ENCODE results near the gene ADGRG6.

ADGRG6 gene

GRCh38 chr6:142482974-142483373, 181.2 kb downstream of the ADGRG6 start:
- Histone ChIP-seq H3K27ac (ENCODE audit: low read depth, low read length) (no peak overlapping the region), H3K79me2 (ENCODE audit: control insufficient read depth, insufficient read depth, low read length, unreplicated experiment) (no peaks in the 10 kb centered on the region), H3K4me3 (ENCODE audit: low read depth, low read length) (no peak overlapping the region), H3K27me3 (ENCODE audit: insufficient read depth, low read length) (no peaks in the 10 kb centered on the region), H3K4me1 (ENCODE audit: control insufficient read depth, insufficient read depth, low read length, unreplicated experiment) (no peaks in the 10 kb centered on the region), H3K36me3 (ENCODE audit: insufficient read depth, low read length) (no peaks in the 10 kb centered on the region), H2AFZ (ENCODE audit: low read length, unreplicated experiment) (no peak overlapping the region)

- H2AFZ ChIP-seq (ENCODE audit: low read length, unreplicated experiment) = no peak overlapping the region
- H3K27ac ChIP-seq (ENCODE audit: low read depth, low read length) = no peak overlapping the region
- no peak overlapping the region for H3K4me3 ChIP-seq (ENCODE audit: low read depth, low read length)
- H3K79me2 ChIP-seq (ENCODE audit: control insufficient read depth, insufficient read depth, low read length, unreplicated experiment) = no peaks in the 10 kb centered on the region
- no peaks in the 10 kb centered on the region for H3K27me3 ChIP-seq (ENCODE audit: insufficient read depth, low read length)
- H3K36me3 ChIP-seq (ENCODE audit: insufficient read depth, low read length) = no peaks in the 10 kb centered on the region
- H3K4me1 ChIP-seq (ENCODE audit: control insufficient read depth, insufficient read depth, low read length, unreplicated experiment) = no peaks in the 10 kb centered on the region
Measured at GRCh38 chr6:142485256-142485655, 183.4 kb downstream of the ADGRG6 start.

DNA sequence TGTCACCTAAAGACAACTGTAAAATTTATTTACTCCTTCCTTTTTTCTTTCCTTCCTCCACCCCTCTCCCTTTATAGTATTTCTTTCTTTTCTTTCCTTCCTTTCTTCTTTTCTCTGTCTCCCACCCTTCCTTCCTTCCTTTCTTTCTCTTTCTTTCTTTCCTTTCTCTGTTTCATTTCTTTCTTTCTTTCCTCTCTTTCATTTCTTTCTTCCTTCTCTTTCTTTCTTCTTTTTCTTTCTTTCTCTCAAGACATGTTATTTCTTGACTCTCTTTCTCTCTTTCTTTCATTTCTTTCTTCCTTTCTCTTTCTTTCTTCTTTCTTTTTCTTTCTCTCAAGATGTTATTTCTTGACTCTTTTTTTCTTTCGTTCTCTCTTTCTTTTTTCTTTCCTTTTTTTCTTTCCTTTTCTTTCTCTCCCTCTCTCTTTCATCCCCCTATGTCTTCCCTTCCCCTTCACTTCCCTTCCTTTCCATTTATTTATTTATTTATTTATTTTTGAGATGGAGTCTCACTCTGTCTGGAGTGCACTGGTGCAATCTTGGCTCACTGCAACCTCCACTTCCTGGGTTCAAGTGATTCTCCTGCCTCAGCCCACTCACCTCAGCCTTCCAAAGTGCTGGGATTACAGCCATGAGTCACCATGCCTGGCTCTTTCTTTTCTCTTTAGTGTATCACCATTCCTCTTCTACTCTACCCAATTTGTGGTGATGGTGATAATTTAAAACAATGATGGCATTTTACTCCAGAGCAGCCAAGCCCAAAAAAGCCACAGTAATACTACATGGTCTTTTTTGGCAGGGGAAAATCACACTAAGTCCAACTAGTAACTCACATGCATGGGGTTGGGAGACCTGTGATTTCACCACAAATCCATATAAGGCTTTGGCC, 188.2 kb downstream of the ADGRG6 start:
- no peak overlapping the region for H2AFZ ChIP-seq (ENCODE audit: low read length, unreplicated experiment)
- H3K4me1 ChIP-seq (ENCODE audit: control insufficient read depth, insufficient read depth, low read length, unreplicated experiment) = no peaks in the 10 kb centered on the region
- H3K4me3 ChIP-seq (ENCODE audit: low read depth, low read length) = no peak overlapping the region
- no peak overlapping the region for H3K27ac ChIP-seq (ENCODE audit: low read depth, low read length)
- H3K79me2 ChIP-seq (ENCODE audit: control insufficient read depth, insufficient read depth, low read length, unreplicated experiment) = no peaks in the 10 kb centered on the region
- no peaks in the 10 kb centered on the region for H3K36me3 ChIP-seq (ENCODE audit: insufficient read depth, low read length)
- no peaks in the 10 kb centered on the region for H3K27me3 ChIP-seq (ENCODE audit: insufficient read depth, low read length)
